Heart left ventricle (tissue), 13 donors: ENCODE measurements around the gene NUMB.
A peak's percentile ranks its signal among the peaks of the same experiment; 100 is the strongest.

Experiments used
- POLR2A ChIP-seq, 2 donors: fragments of 450-650 bp; IDR thresholded peaks; one replicate each; pipeline ENCODE4 v1.6.1; 2017; ENCODE audit warnings: antibody characterized with exemption in 2 of 2, mild to moderate bottlenecking in 2 of 2, moderate library complexity in 2 of 2
- TF ChIP-seq, protein P1 (sequence below), 12 donors: fragments of 200-600 bp; sonication (generic) in 4 of 12; IDR thresholded peaks; one replicate each; pipeline versions ENCODE4 v1.5.0 to v1.8.0; 2018 to 2022; ENCODE audit warnings: antibody characterized with exemption in 12 of 12, mild to moderate bottlenecking in 5 of 12
- donor health status: ischemic (EF 13 %, LVEDD 7.1; RV severe dilation, severe dysfunction).
- donor health status: DM: no; HTN: yes; CAD: no.
- donor health status: DM: no; HTN: no; CAD: no.
- donor health status: ischemic (EF 25% LVEDD 6.9; RV normal size, moderate dysfunction).
- donor health status: ischemic (EF 25% LVEDD 5.7; RV mildly dilated, moderate dysfunction).
- donor health status: ischemic (EF 35%, LVEDD 5.7; RV mildly dilated, moderate dysfunction).
- donor health status: nonischemic (EF 11% LVEDD 7.7; RV severe dilation, severe dysfunction).
- donor health status: DM: yes; HTN: yes; CAD: no.
- donor health status: PGD.
- donor health status: ischemic (EF 29% LVEDD 5.4; RV normal size, mild dysfunction).
- donor health status: nonischemic (EF 23%, LVEDD 6.1; RV moderate dilation, normal function).

DNA sequence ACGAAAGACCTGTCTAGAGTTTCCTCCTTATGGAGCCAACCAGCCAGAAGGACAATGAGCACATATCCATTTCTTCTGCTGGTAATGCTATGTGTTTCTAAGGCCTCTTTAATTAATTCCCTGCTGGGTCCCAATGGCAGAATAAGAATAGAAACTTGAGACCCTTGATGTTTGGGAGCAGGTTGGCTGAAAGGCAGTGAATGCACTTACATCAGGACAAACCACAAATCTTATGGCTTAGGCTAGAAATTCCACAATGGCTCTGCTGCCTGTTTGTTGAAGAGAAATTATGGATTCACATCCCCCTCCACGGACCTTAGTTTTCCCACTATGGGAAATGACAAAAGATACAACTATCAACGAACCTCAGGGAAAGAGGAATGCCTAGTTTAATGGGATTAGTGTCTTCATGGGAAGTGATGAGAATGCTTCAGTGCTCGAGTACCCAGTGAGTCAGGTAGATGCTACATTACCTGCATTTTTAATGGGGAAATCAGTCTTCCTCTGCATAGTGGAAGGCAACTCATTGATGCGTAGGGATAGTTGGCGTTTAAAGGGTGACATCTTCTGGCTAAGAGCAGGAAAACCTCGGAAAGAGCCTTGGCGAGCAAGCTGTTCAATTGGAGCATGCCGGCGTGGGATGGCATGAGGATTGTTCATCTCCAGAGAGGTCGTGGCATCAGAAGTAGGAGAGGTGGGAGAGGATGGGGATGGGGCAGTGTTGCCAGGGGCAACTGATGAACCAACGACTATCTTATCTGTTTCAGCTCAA lies 174.6 kb downstream of the NUMB start:
- TF ChIP-seq, protein P1, sequence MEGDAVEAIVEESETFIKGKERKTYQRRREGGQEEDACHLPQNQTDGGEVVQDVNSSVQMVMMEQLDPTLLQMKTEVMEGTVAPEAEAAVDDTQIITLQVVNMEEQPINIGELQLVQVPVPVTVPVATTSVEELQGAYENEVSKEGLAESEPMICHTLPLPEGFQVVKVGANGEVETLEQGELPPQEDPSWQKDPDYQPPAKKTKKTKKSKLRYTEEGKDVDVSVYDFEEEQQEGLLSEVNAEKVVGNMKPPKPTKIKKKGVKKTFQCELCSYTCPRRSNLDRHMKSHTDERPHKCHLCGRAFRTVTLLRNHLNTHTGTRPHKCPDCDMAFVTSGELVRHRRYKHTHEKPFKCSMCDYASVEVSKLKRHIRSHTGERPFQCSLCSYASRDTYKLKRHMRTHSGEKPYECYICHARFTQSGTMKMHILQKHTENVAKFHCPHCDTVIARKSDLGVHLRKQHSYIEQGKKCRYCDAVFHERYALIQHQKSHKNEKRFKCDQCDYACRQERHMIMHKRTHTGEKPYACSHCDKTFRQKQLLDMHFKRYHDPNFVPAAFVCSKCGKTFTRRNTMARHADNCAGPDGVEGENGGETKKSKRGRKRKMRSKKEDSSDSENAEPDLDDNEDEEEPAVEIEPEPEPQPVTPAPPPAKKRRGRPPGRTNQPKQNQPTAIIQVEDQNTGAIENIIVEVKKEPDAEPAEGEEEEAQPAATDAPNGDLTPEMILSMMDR (IDR thresholded peaks at IDR 0.05): peak in 6 of 12 donors; percentile 8 to 28 (median 20)
- no peak for TF ChIP-seq POLR2A (IDR thresholded peaks at IDR 0.05)
